Panc1 (cell line): ENCODE results near the gene GATA6. TPM values are rescaled to one million over a fixed set of nuclear protein-coding genes. Genes with fewer than 3 reads are reported as not detected.

Experiments used
- ATAC-seq: fragments of 200-7000 bp; cut with Tn5 transposase; 2 replicates; pipeline ENCODE4 v1.9.1; 2020; ENCODE audit warnings: mild to moderate bottlenecking, moderate library complexity
- BruUV-seq: library from RNA; stranded (reverse); fragments of 400-500 nt; replicated peaks from 2 replicates; lab custom pipeline; 2021; lab: Mats Ljungman, UMichigan
- CTCF ChIA-PET: fragments of 300-600 bp; sonication (Branson Sonifier 250); formaldehyde crosslinking; loops from one replicate; lab custom pipeline; 2022; ENCODE audit warnings: antibody characterized with exemption; lab: Charles Lee
- POLR2A ChIA-PET: fragments of 300-600 bp; sonication (Branson Sonifier 250); formaldehyde crosslinking; loops from one replicate; lab custom pipeline; 2022; ENCODE audit warnings: antibody characterized with exemption; lab: Charles Lee
- DNase-seq: peaks from one replicate; pipeline ENCODE4 v3.0.0-alpha.2; 2010; ENCODE audit warnings: low read depth, low spot score
- H3K27ac ChIP-seq: 2 replicates; pipeline ENCODE4 v1.5.1; 2011; ENCODE audit warnings: mild to moderate bottlenecking, low read length, inconsistent platforms
- H3K27me3 ChIP-seq: fragments of 200-500 bp; sonication (Bioruptor generic); 2 replicates; pipeline ENCODE4 v1.6.0; 2014; ENCODE audit warnings: low read length, inconsistent platforms; ENCODE audit not compliant: control insufficient read depth, insufficient read depth
- H3K36me3 ChIP-seq: fragments of 200-500 bp; sonication (Bioruptor generic); 2 replicates; pipeline ENCODE4 v1.5.1; 2014; ENCODE audit warnings: inconsistent platforms, mild to moderate bottlenecking, low read length, moderate library complexity; ENCODE audit not compliant: control insufficient read depth, insufficient read depth
- H3K4me1 ChIP-seq: 2 replicates; pipeline ENCODE4 v1.5.1; 2011; ENCODE audit warnings: inconsistent platforms, mild to moderate bottlenecking, low read length, moderate library complexity; ENCODE audit not compliant: control insufficient read depth, insufficient read depth
- H3K4me3 ChIP-seq, 2 experiments: 2 replicates each; pipeline ENCODE4 v1.5.1; 2011 to 2012; ENCODE audit warnings: low read depth in 2 of 2, low read length in 2 of 2, mild to moderate bottlenecking in 2 of 2, inconsistent platforms in 1 of 2, moderate library complexity in 1 of 2
- H3K9me3 ChIP-seq: fragments of 200-500 bp; sonication (Bioruptor generic); 2 replicates; pipeline ENCODE4 v1.5.1; 2014; ENCODE audit warnings: low read depth, mild to moderate bottlenecking, inconsistent platforms, low read length, moderate library complexity; ENCODE audit not compliant: control insufficient read depth, insufficient read depth
- CTCF ChIP-seq: fragments of 450-650 bp; IDR thresholded peaks from 2 replicates; pipeline ENCODE4 v1.5.1; 2017; ENCODE audit warnings: mild to moderate bottlenecking
- POLR2AphosphoS5 ChIP-seq: IDR thresholded peaks from 2 replicates; pipeline ENCODE4 v1.6.1; 2012; ENCODE audit warnings: mild to moderate bottlenecking, low read depth, low read length, moderate library complexity
- REST ChIP-seq, 2 experiments: IDR thresholded peaks; 2 replicates each; pipeline ENCODE4 v1.6.1; 2011 to 2012; ENCODE audit warnings: low read depth in 2 of 2, control low read depth in 1 of 2, low read length in 1 of 2, mild to moderate bottlenecking in 1 of 2, moderate library complexity in 1 of 2; ENCODE audit not compliant: insufficient read depth in 1 of 2
- SIN3A ChIP-seq: IDR thresholded peaks from 2 replicates; pipeline ENCODE4 v1.6.1; 2012; ENCODE audit warnings: low read depth, mild to moderate bottlenecking, low read length, moderate library complexity, borderline replicate concordance; ENCODE audit not compliant: insufficient read depth
- TCF7L2 ChIP-seq: IDR thresholded peaks from 2 replicates; pipeline ENCODE4 v1.6.1; 2011; ENCODE audit warnings: mild to moderate bottlenecking, low read depth, low read length, inconsistent platforms
- in situ Hi-C: cut with HindIII; loops from 2 replicates; pipeline ENCODE4 v1.10.0; 2016; ENCODE audit warnings: low sequenced_read_pairs, low pct_unique_long_range_greater_than_20kb
- intact Hi-C: fragments of 100-400 bp; cut with micrococcal nuclease; formaldehyde crosslinking; loops from one replicate; pipeline ENCODE4 v1.10.0; 2022; ENCODE audit not compliant: unreplicated experiment
- total RNA-seq: library from RNA; stranded (reverse); gene quantifications from one replicate; pipeline ENCODE4 v1.2.1, GENCODE V29; 2021; ENCODE audit not compliant: unreplicated experiment

The GATA6 gene
- total RNA-seq, 1 experiment from 2014 or later, result 0.51 TPM

DNA sequence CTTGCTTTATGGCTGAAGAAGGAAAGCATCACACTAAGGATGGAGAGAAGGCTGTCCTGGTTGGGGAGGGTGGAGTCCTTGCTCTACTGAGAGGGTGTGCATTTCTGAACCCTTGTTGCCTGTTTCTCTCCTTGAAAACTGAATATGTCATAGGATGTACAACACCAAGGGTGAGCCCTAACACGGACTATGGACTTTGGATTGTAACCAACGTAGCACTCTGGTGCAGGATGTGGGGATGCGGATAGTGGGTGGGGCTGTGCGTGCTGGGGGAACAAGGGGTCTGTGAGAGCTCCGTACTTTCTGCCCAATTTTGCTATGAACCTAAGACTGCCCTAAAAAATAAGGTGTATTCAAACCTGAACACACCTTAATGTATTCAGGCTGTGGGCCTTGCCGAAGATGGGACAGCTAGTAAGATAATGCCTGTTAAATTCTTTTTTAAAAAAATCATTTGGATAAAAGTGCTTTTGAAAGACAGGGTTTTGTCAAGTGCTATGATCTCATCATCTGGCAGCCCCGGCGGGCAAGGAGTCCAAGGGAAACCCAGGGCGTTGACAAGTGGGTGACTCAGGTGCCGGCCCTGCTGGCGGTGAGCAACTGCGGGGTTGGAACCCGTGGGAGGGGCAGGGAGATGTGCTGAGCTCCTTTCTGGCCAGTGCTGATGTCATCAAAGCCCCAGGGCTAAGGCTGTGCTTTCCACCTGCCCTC lies 54.0 kb downstream of the GATA6 start:
- no TSS peak for BruUV-seq
- Histone ChIP-seq H3K27me3 (no peaks in the 10 kb centered on the region), H3K9me3 (no peaks in the 10 kb centered on the region), H3K4me1 (no peaks in the 10 kb centered on the region), H3K4me3 (no peak overlapping the region), H3K27ac (no peak overlapping the region), H3K36me3 (no peaks in the 10 kb centered on the region; the same call in 1 of the 2 replicates)
- intact Hi-C loops (no loop called here), in situ Hi-C loops (no loop called here)
- ChIA-PET POLR2A (no interaction called here), CTCF (no interaction called here)
- DNase-seq, result peak; percentile 57
- ATAC-seq, result peak; percentile 87
- TF ChIP-seq REST (IDR thresholded peaks at IDR 0.05; ENCODE audit: insufficient read depth in 1 of 2, low read depth in 2 of 2, low read length in 1 of 2) (no peak), CTCF (no peak), TCF7L2 (no peak), SIN3A (no peak), POLR2AphosphoS5 (no peak)

DNA sequence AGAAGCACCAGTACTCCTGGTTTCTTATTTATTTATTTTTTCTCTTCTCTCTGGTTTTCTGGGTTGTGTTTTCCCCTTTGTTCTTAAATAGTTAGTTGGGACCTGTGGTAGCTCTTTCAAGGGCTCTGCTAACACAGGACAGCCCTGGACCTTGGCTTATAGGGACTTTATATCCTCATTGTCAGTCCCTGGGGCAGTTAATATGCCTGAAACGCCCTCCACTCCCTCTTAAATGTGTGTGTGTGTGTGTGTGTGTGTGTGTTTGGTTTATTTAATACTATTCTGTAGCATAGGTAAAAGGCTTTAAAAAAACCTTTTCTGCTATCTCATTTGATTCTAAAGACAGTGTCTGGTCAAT lies 54.6 kb downstream of the GATA6 start:
- DNase-seq (no peak), ATAC-seq (no peak)
- ChIA-PET CTCF (no interaction called here), POLR2A (no interaction called here)
- no peak for TF ChIP-seq REST (IDR thresholded peaks at IDR 0.05; ENCODE audit: insufficient read depth in 1 of 2, low read depth in 2 of 2, low read length in 1 of 2)
- no peak for TF ChIP-seq CTCF
- no peak for TF ChIP-seq POLR2AphosphoS5
- TF ChIP-seq TCF7L2, result no peak
- no peak for TF ChIP-seq SIN3A
- Histone ChIP-seq H3K36me3 (no peaks in the 10 kb centered on the region; the same call in 1 of the 2 replicates), H3K9me3 (no peaks in the 10 kb centered on the region), H3K27ac (no peak overlapping the region), H3K27me3 (no peaks in the 10 kb centered on the region), H3K4me1 (no peaks in the 10 kb centered on the region), H3K4me3 (no peak overlapping the region)
- in situ Hi-C loops (no loop called here), intact Hi-C loops (no loop called here)
- BruUV-seq, result no TSS peak
